Stimulated activated CD8-positive, alpha-beta memory T cell treated with anti-CD3 and anti-CD28 coated beads, Interleukin-7, amount 100 ng/mL, for 48 hours (primary cell): Measurements from ENCODE around the gene THSD8.
"Not testable (repeated sequence)": the region's sequence is repeated elsewhere in the genome, so short reads cannot be mapped to it uniquely, and the experiment has no call there.

Experiments used
- DNase-seq, 2 donors: peaks; one replicate each; pipeline ENCODE4 v3.0.0-alpha.2; 2020; ENCODE audit warnings: low read depth in 1 of 2; ENCODE audit errors: extremely low read depth in 1 of 2

Gene THSD8

DNA sequence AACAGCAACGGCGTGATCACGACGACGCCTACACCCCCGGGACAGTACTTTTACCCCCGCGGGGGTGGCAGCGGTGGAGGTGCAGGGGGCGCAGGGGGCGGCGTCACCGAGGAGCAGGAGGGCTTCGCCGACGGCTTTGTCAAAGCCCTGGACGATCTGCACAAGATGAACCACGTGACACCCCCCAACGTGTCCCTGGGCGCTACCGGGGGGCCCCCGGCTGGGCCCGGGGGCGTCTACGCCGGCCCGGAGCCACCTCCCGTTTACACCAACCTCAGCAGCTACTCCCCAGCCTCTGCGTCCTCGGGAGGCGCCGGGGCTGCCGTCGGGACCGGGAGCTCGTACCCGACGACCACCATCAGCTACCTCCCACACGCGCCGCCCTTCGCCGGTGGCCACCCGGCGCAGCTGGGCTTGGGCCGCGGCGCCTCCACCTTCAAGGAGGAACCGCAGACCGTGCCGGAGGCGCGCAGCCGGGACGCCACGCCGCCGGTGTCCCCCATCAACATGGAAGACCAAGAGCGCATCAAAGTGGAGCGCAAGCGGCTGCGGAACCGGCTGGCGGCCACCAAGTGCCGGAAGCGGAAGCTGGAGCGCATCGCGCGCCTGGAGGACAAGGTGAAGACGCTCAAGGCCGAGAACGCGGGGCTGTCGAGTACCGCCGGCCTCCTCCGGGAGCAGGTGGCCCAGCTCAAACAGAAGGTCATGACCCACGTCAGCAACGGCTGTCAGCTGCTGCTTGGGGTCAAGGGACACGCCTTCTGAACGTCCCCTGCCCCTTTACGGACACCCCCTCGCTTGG lies 9.6 kb upstream of the THSD8 start:
- peak in 1 of 2 donors; percentile 65 for DNase-seq

DNA sequence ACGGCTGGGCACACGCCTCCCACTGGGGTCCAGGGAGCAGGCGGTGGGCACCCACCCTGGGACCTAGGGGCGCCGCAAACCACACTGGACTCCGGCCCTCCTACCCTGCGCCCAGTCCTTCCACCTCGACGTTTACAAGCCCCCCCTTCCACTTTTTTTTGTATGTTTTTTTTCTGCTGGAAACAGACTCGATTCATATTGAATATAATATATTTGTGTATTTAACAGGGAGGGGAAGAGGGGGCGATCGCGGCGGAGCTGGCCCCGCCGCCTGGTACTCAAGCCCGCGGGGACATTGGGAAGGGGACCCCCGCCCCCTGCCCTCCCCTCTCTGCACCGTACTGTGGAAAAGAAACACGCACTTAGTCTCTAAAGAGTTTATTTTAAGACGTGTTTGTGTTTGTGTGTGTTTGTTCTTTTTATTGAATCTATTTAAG lies 9.0 kb upstream of the THSD8 start:
- no peak for DNase-seq

DNA sequence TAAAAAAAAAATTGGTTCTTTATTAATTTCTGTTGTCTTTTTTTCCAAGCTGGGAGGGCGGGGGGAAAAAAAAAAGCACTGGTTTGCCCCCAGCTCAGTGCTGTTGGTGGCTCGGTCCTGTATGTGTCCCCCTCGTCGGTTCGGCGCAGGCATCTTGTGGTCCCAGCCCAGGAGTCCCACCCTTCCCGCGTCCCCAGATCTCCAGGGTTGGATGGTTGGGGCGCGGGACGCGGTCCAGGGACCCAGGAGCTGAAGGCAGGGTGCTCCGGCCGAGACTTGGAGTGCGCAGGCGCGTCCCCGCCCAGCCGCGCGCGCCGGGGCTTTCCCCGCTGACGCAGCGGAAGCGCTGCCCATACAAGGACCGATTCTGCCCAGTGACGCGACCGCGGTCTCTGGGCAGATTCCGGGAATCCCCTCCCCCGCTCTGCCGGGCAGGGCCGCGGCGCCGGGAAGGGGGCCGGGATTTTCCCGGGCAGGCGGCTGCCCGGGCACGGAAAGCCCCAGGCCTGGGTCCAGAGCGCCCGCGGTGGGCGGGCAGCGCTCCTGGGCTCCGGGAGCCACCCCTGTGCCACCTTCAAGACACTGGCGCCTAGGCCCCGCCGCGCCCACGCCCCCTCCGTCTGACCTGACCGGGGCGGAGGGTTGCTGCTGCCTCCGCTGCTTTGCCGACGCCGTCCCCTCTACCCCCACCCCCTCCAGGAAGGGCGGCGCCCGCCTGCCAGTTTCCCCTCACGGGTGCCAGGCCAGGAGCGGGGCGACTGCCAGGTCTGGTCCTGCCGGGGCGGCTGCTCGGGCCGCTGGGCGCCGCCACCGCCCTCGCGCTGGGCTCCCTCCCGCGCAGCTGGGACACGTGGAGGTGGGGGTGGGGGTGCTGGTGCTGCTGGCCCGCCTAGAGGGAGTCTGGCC lies 8.3 kb upstream of the THSD8 start:
- DNase-seq, result peak; percentile 88 to 93

DNA sequence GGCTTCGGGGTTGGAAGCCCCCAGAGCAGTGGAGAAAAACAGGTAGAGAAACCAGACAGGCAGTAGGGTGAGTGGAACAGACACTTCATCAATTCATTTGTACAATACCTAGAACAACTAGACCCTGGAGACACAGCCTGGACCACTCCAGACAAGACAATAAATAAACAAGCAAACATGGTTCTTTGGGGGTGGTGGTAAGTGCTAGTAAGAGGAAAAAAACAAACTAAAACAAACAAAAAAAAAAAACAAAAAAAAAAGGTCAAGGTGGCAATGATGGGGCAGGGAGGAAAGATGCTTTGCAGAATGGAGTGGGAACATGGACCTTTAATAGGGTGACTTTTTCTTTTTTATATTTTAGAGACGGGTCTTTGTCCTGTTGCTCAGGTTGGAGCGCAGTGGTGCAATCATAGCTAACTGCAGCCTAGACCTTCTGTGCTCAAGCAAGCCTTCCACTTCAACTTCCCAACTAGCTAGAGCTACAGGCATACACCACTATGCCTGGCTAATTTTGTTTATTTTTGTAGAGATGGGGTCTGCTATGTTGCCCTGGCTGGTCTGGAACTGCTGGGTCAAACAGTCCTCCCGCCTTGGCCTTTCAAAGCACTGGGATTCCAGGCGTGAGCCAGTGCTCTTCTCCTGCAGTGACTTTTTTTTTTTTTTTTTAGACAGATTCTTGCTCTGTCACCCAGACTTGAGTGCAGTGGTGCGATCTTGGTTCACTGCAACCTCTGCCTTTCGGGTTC lies 7.5 kb upstream of the THSD8 start:
- no peak for DNase-seq

DNA sequence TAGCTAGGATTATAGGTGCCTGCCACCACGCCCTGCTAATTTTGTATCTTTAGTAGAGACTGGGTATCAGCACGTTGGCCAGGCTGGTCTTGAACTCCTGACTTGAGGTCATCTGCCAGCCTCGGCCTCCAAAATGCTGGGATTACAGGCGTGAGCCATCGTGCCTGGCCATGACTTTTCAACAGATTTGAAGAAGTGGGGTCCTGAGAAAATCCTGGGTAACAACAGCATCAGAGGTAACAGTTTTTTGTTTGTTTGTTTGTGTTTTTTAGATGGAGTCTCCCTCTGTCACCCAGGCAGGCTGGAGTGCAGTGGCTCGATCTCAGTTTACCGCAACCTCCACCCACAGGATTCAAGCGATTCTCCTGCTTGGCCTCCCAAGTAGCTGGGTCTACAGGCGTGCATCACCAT lies 6.9 kb upstream of the THSD8 start:
- DNase-seq, result no peak

DNA sequence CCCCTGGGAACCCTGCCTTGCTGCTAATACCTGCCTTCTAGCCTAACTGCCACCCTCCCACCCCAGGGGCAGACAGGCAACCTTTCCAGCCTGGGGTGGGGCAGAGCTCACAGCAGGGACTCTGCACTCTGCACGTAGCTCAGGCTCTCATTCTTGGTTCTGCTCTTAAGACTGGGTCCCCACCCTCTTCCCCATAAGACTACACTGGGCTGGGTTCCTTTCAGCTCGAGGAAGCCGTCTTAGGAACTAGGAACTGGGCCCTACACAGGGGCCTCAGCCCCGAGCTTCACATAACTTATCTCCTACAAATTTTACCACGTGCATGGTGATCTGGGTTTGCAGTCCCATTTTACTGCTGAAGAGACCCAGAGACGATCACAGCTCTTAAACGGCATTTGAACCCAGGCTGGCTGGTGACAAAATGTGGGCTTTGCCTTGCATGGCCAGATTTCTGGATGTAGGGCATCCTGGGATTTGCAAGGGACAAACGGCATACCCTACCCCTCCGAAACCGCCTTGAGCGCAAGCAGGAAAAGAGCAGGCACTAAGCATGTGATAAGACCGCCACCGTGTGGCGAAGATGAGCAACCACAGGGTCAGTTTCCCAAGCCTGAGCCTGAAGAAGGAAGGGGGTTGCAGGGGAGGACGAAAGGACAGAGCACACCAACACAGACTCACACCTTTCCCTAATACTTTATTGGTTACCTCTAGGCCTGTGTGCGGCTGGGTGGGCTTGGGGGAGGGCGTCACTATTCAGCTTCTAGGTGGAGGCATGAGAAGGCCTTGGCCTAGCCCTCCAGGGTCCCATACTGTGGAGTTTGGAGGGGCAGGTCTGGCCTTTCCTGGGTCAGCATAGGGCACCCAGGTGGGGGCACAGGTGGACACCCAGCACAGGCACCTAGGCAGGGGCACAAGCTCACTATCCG lies 5.5 kb upstream of the THSD8 start:
- no peak for DNase-seq

DNA sequence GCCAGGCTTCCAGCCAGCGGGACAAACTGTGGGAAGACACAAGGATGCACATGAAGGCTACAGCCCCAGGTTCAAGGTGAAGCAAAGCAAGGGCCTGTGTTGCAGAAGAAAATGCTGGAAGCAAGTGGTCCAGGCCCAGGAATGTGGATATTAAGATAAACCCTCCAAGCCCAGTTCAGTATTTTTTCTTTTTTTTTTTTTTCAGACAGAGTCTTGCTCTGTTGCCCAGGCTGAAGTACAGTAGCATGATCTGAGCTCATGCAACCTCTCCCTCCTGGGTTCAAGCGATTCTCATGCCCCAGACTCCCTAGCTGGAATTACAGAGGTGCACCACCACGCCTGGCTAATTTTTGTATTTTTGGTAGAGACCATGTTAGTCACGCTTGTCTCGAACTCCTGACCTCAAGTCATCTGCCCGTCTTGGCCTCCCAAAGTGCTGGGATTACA lies 4.7 kb upstream of the THSD8 start:
- no peak for DNase-seq

DNA sequence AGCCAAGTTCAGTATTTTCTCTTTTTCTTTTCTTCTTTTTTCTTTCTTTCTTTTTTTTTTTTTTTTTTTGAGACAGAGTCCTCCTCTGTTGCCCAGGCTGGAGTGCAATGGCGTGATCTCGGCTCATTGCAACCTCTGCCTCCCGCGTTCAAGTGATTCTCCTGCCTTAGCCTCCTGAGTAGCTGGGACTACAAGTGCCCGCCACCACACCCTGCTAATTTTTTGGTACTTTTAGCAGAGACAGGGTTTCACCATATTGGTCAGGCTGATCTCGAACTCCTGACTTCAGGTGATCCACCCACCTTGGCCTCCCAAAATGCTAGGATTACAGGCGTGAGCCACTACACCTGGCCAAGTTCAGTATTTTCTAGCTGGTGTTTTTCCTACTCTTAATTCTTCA lies 4.3 kb upstream of the THSD8 start:
- DNase-seq, result not testable (repeated sequence)

DNA sequence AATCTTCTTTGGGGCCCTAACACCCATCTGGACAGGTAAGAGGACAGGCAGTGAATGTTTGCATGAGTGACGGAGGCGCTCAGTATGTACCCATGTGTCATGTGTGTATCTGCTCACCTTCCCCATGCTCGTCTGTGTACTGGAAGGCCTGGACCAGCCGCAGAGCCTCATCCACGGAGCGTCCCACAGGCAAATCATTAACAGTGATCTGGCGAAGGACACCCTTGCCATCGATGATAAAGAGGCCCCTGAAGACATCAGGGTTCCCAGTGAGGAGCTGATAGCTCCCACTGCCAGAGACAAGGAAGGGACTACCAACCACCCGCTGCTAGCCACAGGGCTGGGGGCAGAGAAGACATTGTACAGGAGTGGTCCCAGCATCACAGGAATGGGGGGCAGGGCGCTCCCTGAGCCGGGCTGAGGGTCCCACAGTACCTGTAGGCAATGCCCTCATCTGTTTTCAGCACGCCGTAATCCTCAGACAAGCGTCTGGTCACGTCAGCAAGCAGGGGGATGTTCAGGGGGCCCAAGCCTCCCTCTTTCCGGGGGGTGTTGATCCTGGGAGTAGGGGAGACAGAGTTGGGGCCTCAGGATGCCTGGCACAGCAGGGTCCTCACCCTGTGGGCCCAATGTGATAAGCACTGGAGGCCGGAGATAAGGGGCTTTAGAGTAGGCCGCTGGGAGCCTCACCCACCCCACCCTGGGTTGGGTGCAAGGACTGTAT lies 2.0 kb upstream of the THSD8 start:
- DNase-seq, result no peak

DNA sequence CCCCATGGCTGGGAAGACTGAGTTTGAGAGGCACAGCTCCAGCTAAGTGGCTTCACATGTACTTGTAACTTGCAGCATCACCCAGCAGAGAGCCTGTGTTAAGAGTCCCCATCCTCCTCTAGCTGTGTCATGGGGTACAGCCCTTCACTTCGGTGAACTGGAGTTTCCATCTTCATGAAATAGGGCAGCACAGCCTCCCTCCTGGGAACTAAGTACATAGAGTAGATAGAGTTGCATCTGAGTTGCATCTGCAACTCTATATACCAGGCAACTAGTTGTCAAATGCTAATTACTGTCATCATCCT lies 1.5 kb upstream of the THSD8 start:
- no peak for DNase-seq

DNA sequence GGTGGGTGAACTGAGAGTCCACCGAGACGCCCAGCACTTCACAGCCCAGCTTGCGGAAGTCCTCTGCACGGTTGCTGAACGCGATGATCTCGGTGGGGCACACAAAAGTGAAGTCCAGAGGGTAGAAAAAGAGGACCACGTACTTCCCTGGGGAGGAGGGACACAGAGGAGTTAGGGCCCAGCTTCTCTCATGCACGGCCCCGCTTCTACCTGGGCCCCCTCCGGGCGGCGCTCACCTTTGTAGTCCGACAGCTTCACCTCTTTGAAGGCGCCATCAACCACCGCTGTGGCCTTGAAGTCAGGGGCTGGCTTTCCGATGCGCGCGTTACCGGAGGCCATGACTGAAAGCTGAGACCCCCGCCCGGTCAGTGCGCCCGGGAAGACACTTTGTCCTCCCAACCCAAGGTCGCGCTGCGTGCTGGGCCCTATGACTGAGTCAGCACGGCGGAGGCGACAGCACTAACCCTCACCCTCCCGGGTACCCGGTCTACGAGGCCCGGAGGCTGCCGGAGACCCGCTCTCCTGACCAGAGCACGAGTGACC lies 875 bp upstream of the THSD8 start:
- no peak for DNase-seq

DNA sequence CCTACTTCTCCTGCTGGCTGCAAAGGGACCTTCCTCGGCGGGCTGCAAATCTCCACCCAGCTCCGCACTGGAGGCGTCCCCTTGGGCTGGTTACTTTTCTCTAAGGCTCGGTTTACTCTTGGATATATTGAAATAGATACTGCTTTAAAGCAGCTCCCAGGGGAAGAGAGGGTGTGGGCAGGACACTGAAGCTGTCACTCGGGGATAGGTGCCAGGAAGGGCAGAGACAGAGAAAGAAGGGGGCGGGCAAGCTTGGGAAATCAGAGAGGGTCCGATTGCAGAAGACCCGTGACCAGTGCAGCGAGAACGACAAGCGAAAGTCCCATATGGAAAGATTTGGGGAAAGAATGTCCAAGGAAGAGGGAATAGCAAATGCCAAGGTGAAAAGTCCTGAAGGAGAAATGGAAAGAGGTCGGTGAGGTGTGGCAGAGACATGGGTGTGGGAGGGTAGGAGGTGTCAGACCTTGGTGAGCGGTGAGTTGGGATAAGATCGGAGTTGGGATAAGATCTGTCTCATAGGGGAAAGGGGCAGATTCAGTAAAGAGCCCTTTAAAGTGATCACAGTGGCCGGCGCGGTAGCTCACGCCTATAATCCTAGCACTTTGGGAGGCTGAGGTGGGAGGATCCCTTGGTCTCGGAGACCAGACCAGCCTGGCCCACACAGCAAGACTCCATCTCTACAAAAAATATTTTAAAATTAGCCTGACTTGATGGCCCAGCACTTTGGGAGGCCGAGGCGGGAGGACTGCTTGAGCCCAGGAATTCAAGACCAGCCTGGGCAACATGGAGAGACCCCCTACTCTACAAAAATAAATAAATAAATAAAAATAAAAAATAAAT lies 618 bp downstream of the THSD8 start:
- DNase-seq, result no peak

DNA sequence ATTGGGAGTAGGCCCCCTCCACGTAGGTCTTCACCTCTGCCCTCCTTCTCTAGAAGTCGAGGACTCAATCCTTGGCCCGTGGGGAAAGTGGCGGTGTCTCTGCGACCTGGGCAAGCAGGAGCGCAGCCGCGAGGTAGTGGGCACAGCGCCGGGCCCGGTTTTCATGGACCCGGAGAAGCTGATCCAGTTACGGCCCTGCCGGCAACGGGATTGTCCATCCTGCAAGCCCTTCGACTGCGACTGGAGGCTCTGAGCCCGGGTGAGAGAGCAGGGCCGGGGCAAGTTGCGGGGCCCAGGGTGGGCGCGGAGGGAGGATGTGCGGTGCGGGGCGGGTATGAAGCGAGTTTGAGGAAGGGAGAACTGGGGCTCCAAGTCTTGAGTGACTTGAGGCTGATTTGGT lies 2.2 kb downstream of the THSD8 start:
- DNase-seq, result no peak

DNA sequence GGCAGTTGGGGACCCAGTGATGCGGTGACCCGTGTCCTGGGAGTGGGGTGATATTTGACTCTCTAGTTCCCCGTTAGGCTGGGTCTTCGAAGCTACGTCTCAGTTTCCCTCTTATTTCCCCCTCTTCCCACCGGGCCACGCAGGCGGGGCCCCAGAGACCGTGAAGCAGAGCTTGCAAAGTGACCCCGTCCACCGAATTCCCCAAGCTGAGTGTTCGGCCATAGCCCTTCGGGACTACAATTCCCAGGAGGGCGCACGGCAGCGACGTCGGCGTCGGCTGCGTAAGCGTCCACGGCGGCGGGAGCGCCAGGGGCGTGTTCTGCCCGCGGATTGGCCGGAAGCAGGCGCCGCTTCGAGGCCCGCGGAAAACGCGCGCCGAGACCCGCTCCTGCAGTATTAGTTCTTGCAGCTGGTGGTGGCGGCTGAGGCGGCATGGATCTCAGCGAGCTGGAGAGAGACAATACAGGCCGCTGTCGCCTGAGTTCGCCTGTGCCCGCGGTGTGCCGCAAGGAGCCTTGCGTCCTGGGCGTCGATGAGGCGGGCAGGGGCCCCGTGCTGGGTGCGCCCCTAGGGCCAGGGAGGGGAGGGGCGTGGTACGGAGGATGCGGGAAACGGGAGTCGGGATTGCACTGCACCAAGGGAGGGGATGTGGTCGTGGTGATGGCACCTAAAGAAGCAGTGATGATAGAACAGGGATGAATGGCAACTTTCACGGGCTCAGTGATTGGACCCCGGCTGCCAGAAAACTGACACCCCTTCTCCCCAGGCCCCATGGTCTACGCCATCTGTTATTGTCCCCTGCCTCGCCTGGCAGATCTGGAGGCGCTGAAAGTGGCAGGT lies 4.6 kb downstream of the THSD8 start, which contains the start of gene RNASEH2A:
TSS of gene RNASEH2A (plus strand) at position 343 of the 840 bp plus-strand sequence. CDS start at position 433, 90 bp downstream.
- peak; percentile 77 to 78 for DNase-seq

DNA sequence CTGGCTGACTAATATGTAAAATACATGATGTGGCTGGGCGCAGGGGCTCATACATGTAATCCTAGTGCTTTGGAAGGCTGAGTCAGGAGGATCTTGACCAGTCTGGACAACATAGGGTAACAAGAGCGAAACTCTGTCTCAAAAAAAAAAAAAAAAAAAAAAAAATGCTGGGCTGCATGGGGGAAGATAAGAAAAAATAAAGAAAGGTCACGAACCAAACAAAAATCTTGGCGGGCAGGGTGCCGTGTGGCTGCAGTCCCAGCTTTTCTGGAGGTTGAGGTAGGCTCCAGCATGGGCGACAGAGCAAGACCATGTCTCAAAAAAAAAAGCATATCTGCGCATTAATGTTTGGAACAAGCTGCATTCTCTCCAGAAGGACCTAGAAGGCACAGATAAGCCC lies 13.2 kb downstream of the THSD8 start:
- DNase-seq, result no peak

DNA sequence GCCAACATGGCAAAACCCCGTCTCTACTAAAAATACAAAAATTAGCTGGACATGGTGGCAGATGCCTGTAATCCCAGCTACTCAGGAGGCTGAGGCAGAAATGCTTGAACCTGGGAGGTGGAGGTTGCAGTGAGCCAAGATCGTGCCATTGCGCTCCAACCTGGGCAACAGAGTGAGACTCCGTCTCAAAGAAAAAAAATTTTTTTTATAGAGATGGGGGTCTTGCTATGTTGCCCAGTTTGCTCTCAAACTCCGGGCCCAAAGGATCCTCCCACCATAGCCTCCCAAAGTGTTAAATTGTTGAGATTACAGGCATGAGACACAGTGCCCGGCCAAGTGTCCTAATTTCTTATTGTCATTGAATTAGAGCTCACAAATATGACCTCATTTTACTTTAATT lies 15.3 kb downstream of the THSD8 start:
- not testable (repeated sequence) for DNase-seq

DNA sequence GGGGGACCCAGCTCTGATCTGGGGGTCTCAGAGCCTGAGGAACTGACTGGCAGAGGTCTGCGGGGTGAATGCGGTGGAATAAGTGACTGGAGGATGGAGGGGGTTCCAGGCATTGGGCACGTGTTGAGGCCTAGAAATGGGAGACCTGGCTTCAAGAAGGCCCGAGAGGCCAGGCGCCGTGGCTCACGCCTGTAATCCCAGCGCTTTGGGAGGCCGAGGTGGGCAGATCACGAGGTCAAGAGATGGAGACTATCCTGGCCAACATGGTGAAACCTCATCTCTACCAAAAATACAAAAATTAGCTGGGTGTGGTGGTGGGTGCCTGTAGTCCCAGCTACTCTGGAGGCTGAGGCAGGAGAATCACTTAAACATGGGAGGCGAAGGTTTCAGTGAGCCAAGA lies 15.9 kb downstream of the THSD8 start:
- DNase-seq, result not testable (repeated sequence)
